Neural cell (in vitro differentiated cells): ENCODE results near the gene MAMDC2. TPM values are rescaled to one million over a fixed set of nuclear protein-coding genes. Genes with fewer than 3 reads are reported as not detected.
"Not testable (repeated sequence)": the region's sequence is repeated elsewhere in the genome, so short reads cannot be mapped to it uniquely, and the experiment has no call there.

Source experiments
- H2AFZ ChIP-seq: fragments of 200-600, 300-800 bp; sonication (generic), shearing (Covaris generic); 2 replicates; pipeline ENCODE4 v1.6.0; 2014; ENCODE audit warnings: low read depth, mild to moderate bottlenecking, antibody characterized with exemption, low read length, moderate library complexity
- H3F3A ChIP-seq: fragments of 200-600 bp; shearing (Covaris generic); 2 replicates; pipeline ENCODE4 v1.6.1; 2016; ENCODE audit warnings: mild to moderate bottlenecking, moderate library complexity, mixed read lengths, antibody characterized with exemption, low read length; ENCODE audit not compliant: insufficient read depth, poor library complexity, severe bottlenecking
- H3K27ac ChIP-seq: fragments of 200-600, 300-800 bp; sonication (generic), shearing (Covaris generic); 2 replicates; pipeline ENCODE4 v1.5.1; 2014; ENCODE audit warnings: mild to moderate bottlenecking, low read length, moderate library complexity
- H3K27me3 ChIP-seq: fragments of 300-800, 200-600 bp; sonication (generic), shearing (Covaris generic); 2 replicates; pipeline ENCODE4 v1.6.0; 2014; ENCODE audit warnings: mild to moderate bottlenecking, low read depth, low read length, moderate library complexity; ENCODE audit not compliant: insufficient read depth
- H3K36me3 ChIP-seq: fragments of 300-800, 200-600 bp; sonication (generic), shearing (Covaris generic); 2 replicates; pipeline ENCODE4 v1.5.1; 2014; ENCODE audit warnings: mild to moderate bottlenecking, antibody characterized with exemption, low read length, moderate library complexity; ENCODE audit not compliant: insufficient read depth
- H3K4me2 ChIP-seq: fragments of 300-800, 200-600 bp; sonication (generic), shearing (Covaris generic); 2 replicates; pipeline ENCODE4 v1.6.0; 2014; ENCODE audit warnings: mild to moderate bottlenecking, low read length
- H3K4me3 ChIP-seq: fragments of 300-800, 200-600 bp; sonication (generic), shearing (Covaris generic); 2 replicates; pipeline ENCODE4 v1.5.1; 2014; ENCODE audit warnings: mild to moderate bottlenecking, low read length, moderate library complexity
- H3K79me2 ChIP-seq: fragments of 200-600 bp; shearing (Covaris generic); replicated peaks from 2 replicates; pipeline ENCODE4 v1.6.0; 2014; ENCODE audit warnings: mild to moderate bottlenecking, low read length, moderate library complexity; ENCODE audit not compliant: insufficient read depth
- H3K9ac ChIP-seq: fragments of 300-800, 200-600 bp; sonication (generic), shearing (Covaris generic); 2 replicates; pipeline ENCODE4 v1.6.1; 2016; ENCODE audit warnings: mild to moderate bottlenecking, low read length, mixed read lengths
- H3K9me2 ChIP-seq: fragments of 200-600 bp; shearing (Covaris generic); 2 replicates; pipeline ENCODE4 v1.6.1; 2016; ENCODE audit warnings: mild to moderate bottlenecking, low read length, mixed read lengths; ENCODE audit not compliant: insufficient read depth
- H3K9me3 ChIP-seq: fragments of 200-600, 300-800 bp; sonication (generic), shearing (Covaris generic); 2 replicates; pipeline ENCODE4 v1.6.1; 2016; ENCODE audit warnings: mild to moderate bottlenecking, mixed run types, low read length, moderate library complexity, mixed read lengths
- H4K20me1 ChIP-seq: fragments of 200-600 bp; shearing (Covaris generic); 2 replicates; pipeline ENCODE4 v1.6.1; 2016; ENCODE audit warnings: mild to moderate bottlenecking, mixed run types; ENCODE audit not compliant: insufficient read depth
- CTCF ChIP-seq: fragments of 450-650 bp; IDR thresholded peaks from 2 replicates; pipeline ENCODE4 v1.5.1; 2014; ENCODE audit warnings: antibody characterized with exemption, mild to moderate bottlenecking, moderate library complexity; ENCODE audit not compliant: poor library complexity, severe bottlenecking
- EP300 ChIP-seq: fragments of 450-650 bp; conservative IDR thresholded peaks from 2 replicates; pipeline ENCODE4 v1.6.1; 2014; ENCODE audit warnings: antibody characterized with exemption, mild to moderate bottlenecking, moderate library complexity; ENCODE audit not compliant: poor library complexity, severe bottlenecking
- EZH2 ChIP-seq: fragments of 200-600, 300-800 bp; shearing (Covaris generic), sonication (generic); IDR thresholded peaks from 2 replicates; pipeline ENCODE4 v1.6.1; 2014; ENCODE audit warnings: antibody characterized with exemption, low read length, borderline replicate concordance, mild to moderate bottlenecking; ENCODE audit not compliant: insufficient read depth, poor library complexity, severe bottlenecking
- MXI1 ChIP-seq: fragments of 450-650 bp; conservative IDR thresholded peaks from 2 replicates; pipeline ENCODE4 v1.6.1; 2014; ENCODE audit warnings: antibody characterized with exemption, mild to moderate bottlenecking; ENCODE audit not compliant: poor library complexity, severe bottlenecking
- POLR2AphosphoS5 ChIP-seq: IDR thresholded peaks from 2 replicates; pipeline ENCODE4 v1.6.1; 2012
- RAD21 ChIP-seq: fragments of 450-650 bp; conservative IDR thresholded peaks from 2 replicates; pipeline ENCODE4 v1.6.1; 2014; ENCODE audit warnings: antibody characterized with exemption, mild to moderate bottlenecking, moderate library complexity
- REST ChIP-seq: IDR thresholded peaks from 2 replicates; pipeline ENCODE4 v1.6.1; 2012; ENCODE audit warnings: borderline replicate concordance
- SMC3 ChIP-seq: fragments of 450-650 bp; conservative IDR thresholded peaks from 2 replicates; pipeline ENCODE4 v1.6.1; 2014; ENCODE audit warnings: antibody characterized with exemption, mild to moderate bottlenecking, moderate library complexity; ENCODE audit not compliant: poor library complexity
- TAF1 ChIP-seq: IDR thresholded peaks from 2 replicates; pipeline ENCODE4 v1.6.1; 2012; ENCODE audit warnings: low read depth
- polyA plus RNA-seq: library from polyadenylated mRNA; depleted of rRNA; stranded (reverse); fragments of >200 nt; gene quantifications from 2 replicates; pipeline ENCODE4 v1.2.3, GENCODE V29; 2014

MAMDC2 gene
- polyA plus RNA-seq, 1 donor from 2014 or later, result 0.30 TPM

GRCh38 chr9:70232476-70232875, 188.8 kb downstream of the MAMDC2 start:
- Histone ChIP-seq H3K4me2 (no peak overlapping the region), H3K9me2 (no peaks in the 10 kb centered on the region), H3K27me3 (no peaks in the 10 kb centered on the region), H3K9me3 (no peaks in the 10 kb centered on the region), H3K9ac (no peak overlapping the region), H3K36me3 (no peaks in the 10 kb centered on the region), H2AFZ (no peak overlapping the region), H4K20me1 (no peaks in the 10 kb centered on the region), H3F3A (no peaks in the 10 kb centered on the region), H3K79me2 (no peaks in the 10 kb centered on the region), H3K27ac (no peak overlapping the region), H3K4me3 (no peak overlapping the region)
- TF ChIP-seq CTCF (no peak), EZH2 (no peak), POLR2AphosphoS5 (no peak), TAF1 (no peak), RAD21 (no peak), SMC3 (no peak), EP300 (no peak), REST (no peak), MXI1 (no peak)

GRCh38 chr9:70234208-70234607, 190.6 kb downstream of the MAMDC2 start:
- not testable (repeated sequence) for H3K27ac ChIP-seq, H3K4me3 ChIP-seq, H3K27me3 ChIP-seq, H3K79me2 ChIP-seq, H3K9me2 ChIP-seq, H2AFZ ChIP-seq, H3F3A ChIP-seq, H3K36me3 ChIP-seq, H4K20me1 ChIP-seq, H3K9ac ChIP-seq, H3K4me2 ChIP-seq, H3K9me3 ChIP-seq

GRCh38 chr9:70245952-70246351, 202.3 kb downstream of the MAMDC2 start:
- H4K20me1 ChIP-seq, H3K79me2 ChIP-seq, H3K36me3 ChIP-seq: not testable (repeated sequence)

More at GRCh38 chr9:70245952-70246351, 202.3 kb downstream of the MAMDC2 start:
- H3K4me3 ChIP-seq, H3K27me3 ChIP-seq, H3K9me3 ChIP-seq, H3K4me2 ChIP-seq, H3K9ac ChIP-seq, H2AFZ ChIP-seq, H3F3A ChIP-seq, H3K9me2 ChIP-seq, H3K27ac ChIP-seq: not testable (repeated sequence)
